Measurements from ENCODE around the gene ANGPT4. TPM values are rescaled to one million over a fixed set of nuclear protein-coding genes. Genes with fewer than 3 reads are reported as not detected.

ANGPT4 gene
- total RNA-seq, 1 donor from 2014 or later = 0.07 TPM

GRCh38 chr20:865440-865839 lies 50.7 kb downstream of the ANGPT4 start:
- Mint-ChIP-seq H3K36me3 (no peaks in the 10 kb centered on the region), H3K4me1 (ENCODE audit: unreplicated experiment) (no peaks in the 10 kb centered on the region), H3K4me3 (no peak overlapping the region), H3K27me3 (peaks cover 23% of the 10 kb centered on the region), H3K27ac (no peak overlapping the region), H3K9me3 (no peaks in the 10 kb centered on the region)
- no peak for TF ChIP-seq CTCF (conservative IDR thresholded peaks at IDR 0.05)
- no peak for DNase-seq (ENCODE audit: extremely low spot score, unreplicated experiment)

GRCh38 chr20:860891-861290 lies 55.2 kb downstream of the ANGPT4 start:
- Mint-ChIP-seq H3K27ac (no peak overlapping the region), H3K9me3 (no peaks in the 10 kb centered on the region), H3K36me3 (no peaks in the 10 kb centered on the region)

GRCh38 chr20:859751-860231 lies 56.3 kb downstream of the ANGPT4 start:
- H3K4me1 Mint-ChIP-seq (ENCODE audit: unreplicated experiment) = no peaks in the 10 kb centered on the region
- DNase-seq (ENCODE audit: extremely low spot score, unreplicated experiment) = no peak
- no peaks in the 10 kb centered on the region for H3K36me3 Mint-ChIP-seq
- H3K4me3 Mint-ChIP-seq = no peak overlapping the region
- no peaks in the 10 kb centered on the region for H3K9me3 Mint-ChIP-seq
- no peak overlapping the region for H3K27ac Mint-ChIP-seq
- no peak for TF ChIP-seq CTCF (conservative IDR thresholded peaks at IDR 0.05)
- peaks cover 9% of the 10 kb centered on the region for H3K27me3 Mint-ChIP-seq

More at GRCh38 chr20:860891-861290, 55.2 kb downstream of the ANGPT4 start:
- H3K4me1 Mint-ChIP-seq (ENCODE audit: unreplicated experiment) = no peaks in the 10 kb centered on the region
- TF ChIP-seq CTCF (conservative IDR thresholded peaks at IDR 0.05) = no peak
- DNase-seq (ENCODE audit: extremely low spot score, unreplicated experiment) = no peak
- H3K4me3 Mint-ChIP-seq = no peak overlapping the region
- H3K27me3 Mint-ChIP-seq = peaks cover 9% of the 10 kb centered on the region

- no peaks in the 10 kb centered on the region for H3K4me1 Mint-ChIP-seq (ENCODE audit: unreplicated experiment)
- DNase-seq (ENCODE audit: extremely low spot score, unreplicated experiment) = no peak
- H3K4me3 Mint-ChIP-seq = no peak overlapping the region
- no peak for TF ChIP-seq CTCF (conservative IDR thresholded peaks at IDR 0.05)
- H3K9me3 Mint-ChIP-seq = no peaks in the 10 kb centered on the region
- no peaks in the 10 kb centered on the region for H3K36me3 Mint-ChIP-seq
- no peak overlapping the region for H3K27ac Mint-ChIP-seq
- no peaks in the 10 kb centered on the region for H3K27me3 Mint-ChIP-seq
Measured at GRCh38 chr20:858011-858410, 58.1 kb downstream of the ANGPT4 start.

- H3K27ac Mint-ChIP-seq = no peak overlapping the region
Measured at GRCh38 chr20:856361-856775, 59.8 kb downstream of the ANGPT4 start.

More at GRCh38 chr20:856361-856775, 59.8 kb downstream of the ANGPT4 start:
- DNase-seq (ENCODE audit: extremely low spot score, unreplicated experiment) = no peak
- Mint-ChIP-seq H3K4me3 (no peak overlapping the region), H3K27me3 (no peaks in the 10 kb centered on the region), H3K36me3 (no peaks in the 10 kb centered on the region), H3K9me3 (no peaks in the 10 kb centered on the region), H3K4me1 (ENCODE audit: unreplicated experiment) (no peaks in the 10 kb centered on the region)
- no peak for TF ChIP-seq CTCF (conservative IDR thresholded peaks at IDR 0.05)

All from type B pancreatic cell (in vitro differentiated cells).